LNCaP clone FGC (cell line): ENCODE data around the gene GZF1.

ENCODE experiments used
- DNase-seq: peaks from one replicate; pipeline ENCODE4 v3.0.0-alpha.2; 2011; ENCODE audit warnings: low read depth
- H3K4me3 ChIP-seq: 2 replicates; pipeline ENCODE4 v1.5.1; 2011; ENCODE audit warnings: mild to moderate bottlenecking, low read depth, low read length, control low read depth
- TF ChIP-seq, protein P1 (sequence below): IDR thresholded peaks from 2 replicates; pipeline ENCODE4 v1.5.1; 2012; ENCODE audit warnings: mild to moderate bottlenecking; ENCODE audit not compliant: control insufficient read depth, insufficient read depth; ENCODE audit errors: extremely low read depth

Gene GZF1

DNA sequence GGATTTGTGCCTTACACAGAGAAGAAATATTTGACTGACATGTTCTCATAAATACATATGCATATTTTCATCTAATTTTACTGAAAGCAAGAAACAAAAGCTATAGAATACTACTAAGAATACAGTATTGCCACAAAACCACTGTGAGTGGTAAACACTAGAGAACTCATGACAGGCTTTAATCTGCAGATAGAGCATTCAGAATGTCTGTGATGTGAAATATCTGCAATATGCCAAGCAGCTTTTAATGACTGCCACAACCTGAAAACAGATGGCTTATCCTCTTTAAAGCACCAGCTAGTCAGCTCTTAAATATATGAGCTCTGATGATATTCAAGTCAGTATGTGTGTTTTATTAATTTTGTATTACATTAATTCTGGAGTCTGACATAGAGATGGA is 55.9 kb downstream of the GZF1 start:
- TF ChIP-seq, protein P1, sequence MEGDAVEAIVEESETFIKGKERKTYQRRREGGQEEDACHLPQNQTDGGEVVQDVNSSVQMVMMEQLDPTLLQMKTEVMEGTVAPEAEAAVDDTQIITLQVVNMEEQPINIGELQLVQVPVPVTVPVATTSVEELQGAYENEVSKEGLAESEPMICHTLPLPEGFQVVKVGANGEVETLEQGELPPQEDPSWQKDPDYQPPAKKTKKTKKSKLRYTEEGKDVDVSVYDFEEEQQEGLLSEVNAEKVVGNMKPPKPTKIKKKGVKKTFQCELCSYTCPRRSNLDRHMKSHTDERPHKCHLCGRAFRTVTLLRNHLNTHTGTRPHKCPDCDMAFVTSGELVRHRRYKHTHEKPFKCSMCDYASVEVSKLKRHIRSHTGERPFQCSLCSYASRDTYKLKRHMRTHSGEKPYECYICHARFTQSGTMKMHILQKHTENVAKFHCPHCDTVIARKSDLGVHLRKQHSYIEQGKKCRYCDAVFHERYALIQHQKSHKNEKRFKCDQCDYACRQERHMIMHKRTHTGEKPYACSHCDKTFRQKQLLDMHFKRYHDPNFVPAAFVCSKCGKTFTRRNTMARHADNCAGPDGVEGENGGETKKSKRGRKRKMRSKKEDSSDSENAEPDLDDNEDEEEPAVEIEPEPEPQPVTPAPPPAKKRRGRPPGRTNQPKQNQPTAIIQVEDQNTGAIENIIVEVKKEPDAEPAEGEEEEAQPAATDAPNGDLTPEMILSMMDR = no peak
- no peak overlapping the region for H3K4me3 ChIP-seq
- no peak for DNase-seq

DNA sequence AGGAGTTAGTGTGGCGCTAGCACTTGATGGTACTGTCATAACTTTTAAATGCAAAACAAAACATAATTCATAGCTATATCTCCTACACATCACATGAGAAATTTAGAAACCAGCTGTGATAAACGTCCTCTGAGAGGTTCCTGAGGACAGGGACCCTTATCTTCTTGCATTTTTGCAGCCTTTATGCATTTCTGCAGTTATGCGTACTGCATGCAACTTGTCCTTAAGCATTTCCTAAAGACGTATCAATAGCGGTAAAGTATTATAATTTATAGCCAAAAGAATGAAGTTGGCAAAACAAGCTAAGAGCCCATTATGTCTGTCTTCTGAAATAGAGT is 57.6 kb downstream of the GZF1 start:
- H3K4me3 ChIP-seq = no peak overlapping the region
- TF ChIP-seq, protein P1 = no peak
- no peak for DNase-seq

DNA sequence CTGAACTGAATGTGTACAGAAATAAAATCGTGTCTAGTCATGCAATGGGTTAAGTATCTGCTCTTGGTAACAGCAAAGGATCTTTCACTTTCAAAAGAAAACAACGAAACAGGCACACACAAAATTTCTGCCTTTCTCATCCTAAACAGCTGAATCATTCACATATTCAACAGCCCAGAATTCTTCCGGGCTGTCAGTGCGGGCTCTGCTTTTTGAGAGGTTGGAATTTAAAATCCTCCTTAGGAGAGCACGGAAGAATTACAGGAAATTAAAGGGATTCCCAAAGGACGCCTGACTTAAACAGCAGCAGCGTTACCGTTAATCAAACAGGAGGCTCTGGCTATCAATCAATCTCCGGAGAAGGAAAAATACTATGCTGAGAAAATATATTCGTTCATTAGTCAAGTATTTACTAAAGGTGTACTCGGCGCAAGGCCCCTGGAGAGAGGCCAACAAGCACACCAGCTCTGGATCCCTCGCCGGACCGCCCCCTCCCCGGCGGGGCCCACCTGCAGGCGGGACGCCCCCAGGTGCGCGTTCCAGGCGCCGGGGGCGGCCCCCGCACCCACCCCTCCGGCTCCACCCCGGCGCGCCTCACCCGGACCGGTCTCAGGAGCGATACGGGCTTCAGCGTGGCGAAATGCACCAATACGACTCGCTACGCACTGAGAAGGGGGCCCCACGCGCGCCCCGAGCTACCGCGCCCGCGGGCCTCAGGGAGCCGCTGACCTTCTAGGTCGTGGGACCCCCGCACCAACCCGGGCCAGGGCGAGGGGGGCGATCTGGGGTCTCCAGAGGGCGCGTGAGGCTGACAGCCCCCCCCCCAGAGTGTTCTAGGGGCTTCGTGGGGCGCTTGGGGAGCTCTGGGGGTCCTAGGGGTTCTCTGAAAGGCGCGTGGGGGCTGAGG is 58.3 kb downstream of the GZF1 start:
- DNase-seq = peak; percentile 19
- TF ChIP-seq, protein P1 = no peak
- peak overlapping the region; percentile 98 for H3K4me3 ChIP-seq

DNA sequence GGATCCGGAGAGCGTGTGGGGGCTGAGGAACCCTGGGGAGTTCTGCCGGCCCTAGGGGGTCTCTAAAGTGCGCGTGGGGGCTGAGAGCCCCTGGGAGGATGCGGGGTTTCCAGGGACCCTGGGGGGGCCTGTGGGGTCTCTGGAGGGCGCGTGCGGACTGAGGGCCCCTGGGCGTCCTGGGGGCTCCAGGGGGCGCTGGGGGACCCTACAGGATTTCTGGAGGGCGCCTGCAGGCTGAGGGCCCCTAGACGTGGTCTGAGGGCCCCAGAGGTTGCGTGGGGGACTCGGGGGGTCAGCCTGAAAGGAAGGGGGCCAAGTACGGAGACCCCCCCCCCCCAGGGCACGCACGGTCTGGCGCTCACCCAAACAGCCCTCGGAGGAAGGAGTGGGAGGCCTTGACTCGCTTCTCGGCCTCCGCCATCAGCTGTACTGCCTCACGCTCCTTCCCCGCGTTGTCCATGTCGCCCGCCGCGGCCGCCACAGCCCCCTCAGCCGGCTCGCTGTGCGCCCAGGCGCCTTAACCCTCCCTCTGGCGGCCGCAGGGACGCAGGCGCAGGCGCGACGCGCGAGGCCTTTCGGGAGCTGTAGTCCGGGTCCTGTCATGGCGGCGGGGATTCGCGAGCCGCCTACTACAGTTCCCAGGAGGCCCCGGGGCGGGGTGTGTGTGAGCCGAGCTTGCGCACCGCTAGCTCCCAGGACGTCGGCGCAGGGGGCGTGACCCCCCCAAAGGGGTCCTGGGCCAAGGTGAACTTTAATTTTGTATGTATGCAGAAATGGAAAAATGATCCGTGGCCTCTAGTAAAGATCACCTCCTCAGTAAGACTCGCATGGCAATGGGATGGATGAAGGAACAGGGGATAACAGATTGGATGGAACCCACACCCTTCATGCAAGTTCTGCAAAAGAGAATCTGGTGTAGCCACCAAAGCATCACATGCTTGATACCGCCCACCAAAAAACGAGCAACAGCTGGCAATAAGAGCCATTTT is 59.3 kb downstream of the GZF1 start, which contains the start of gene NAPB:
Gene NAPB, minus strand, starts transcription at position 546 of the 989 bp plus-strand sequence. Its CDS starts 86 bp downstream, at position 460.
- DNase-seq = peak; percentile 61
- TF ChIP-seq, protein P1 = no peak
- peak within 1 kb of the TSS; percentile 98 for H3K4me3 ChIP-seq
